Progenitor cell of endocrine pancreas (in vitro differentiated cells): Measurements from ENCODE around the gene DYRK4. TPM values are rescaled to one million over a fixed set of nuclear protein-coding genes. Genes with fewer than 3 reads are reported as not detected.

Source experiments
- DNase-seq: peaks from one replicate; pipeline ENCODE4 v3.0.0; 2021; ENCODE audit warnings: low spot score; ENCODE audit not compliant: unreplicated experiment
- H3K27ac Mint-ChIP-seq: 2 replicates; pipeline ENCODE4 v1.8.0; 2021; ENCODE audit warnings: mild to moderate bottlenecking, moderate library complexity, mixed read lengths
- H3K27me3 Mint-ChIP-seq: 2 replicates; pipeline ENCODE4 v1.8.0; 2021; ENCODE audit warnings: mixed read lengths
- H3K36me3 Mint-ChIP-seq: 2 replicates; pipeline ENCODE4 v1.8.0; 2022; ENCODE audit warnings: mixed read lengths; ENCODE audit not compliant: insufficient read depth
- H3K4me1 Mint-ChIP-seq: 2 replicates; pipeline ENCODE4 v1.8.0; 2021; ENCODE audit warnings: low read depth, mixed read lengths
- H3K4me3 Mint-ChIP-seq: 2 replicates; pipeline ENCODE4 v1.8.0; 2021; ENCODE audit warnings: low read depth, mild to moderate bottlenecking, moderate library complexity, mixed read lengths
- H3K9me3 Mint-ChIP-seq: 2 replicates; pipeline ENCODE4 v1.8.0; 2021; ENCODE audit warnings: low read depth, mixed read lengths
- total RNA-seq: library from RNA; stranded (reverse); gene quantifications from 2 replicates; pipeline ENCODE4 v1.2.1, GENCODE V29; 2021
- TF ChIP-seq, protein P1 (sequence below): fragments of 200-600 bp; sonication (generic); IDR thresholded peaks from one replicate; pipeline ENCODE4 v1.5.0; 2021; ENCODE audit warnings: antibody characterized with exemption, mild to moderate bottlenecking; ENCODE audit not compliant: unreplicated experiment

The DYRK4 gene
- total RNA-seq, 1 donor from 2014 or later, result 27.6 TPM

DNA sequence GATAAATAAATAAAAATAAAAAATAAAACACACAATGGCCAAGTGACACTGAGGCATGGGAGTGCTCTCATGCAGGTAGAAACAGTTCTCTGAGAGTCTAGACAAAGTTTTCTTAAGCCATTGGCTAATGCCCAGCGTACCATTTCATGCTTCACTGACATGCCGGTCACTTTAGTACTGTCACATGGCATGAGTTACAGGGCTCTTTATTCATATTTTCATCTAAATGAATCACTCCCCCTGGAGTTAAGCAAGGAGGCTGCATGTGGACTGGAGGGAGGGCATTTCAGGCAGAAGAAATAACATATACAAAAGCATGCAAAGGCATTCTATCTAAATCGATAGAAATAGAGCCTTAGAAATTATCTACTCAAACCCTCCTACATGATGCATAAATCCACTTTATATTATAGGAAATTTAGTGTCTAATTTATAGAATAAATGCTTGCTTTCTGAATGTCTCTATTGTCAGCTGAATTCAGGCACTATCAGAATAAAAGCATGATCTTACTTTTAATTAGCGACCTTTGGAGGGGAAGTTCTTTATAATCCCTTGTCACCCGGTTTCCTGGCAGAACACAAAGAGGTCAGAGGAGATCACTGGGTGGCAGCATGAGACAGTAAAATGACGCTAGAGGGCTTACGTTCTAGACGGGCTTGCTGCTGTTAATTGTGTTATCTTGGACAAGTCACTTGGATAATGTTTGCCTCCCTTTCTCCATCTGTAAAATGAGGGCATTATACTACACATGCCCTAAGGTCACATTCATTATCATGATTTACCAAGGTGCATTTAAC is 17.5 kb downstream of the DYRK4 start:
- TF ChIP-seq, protein P1, sequence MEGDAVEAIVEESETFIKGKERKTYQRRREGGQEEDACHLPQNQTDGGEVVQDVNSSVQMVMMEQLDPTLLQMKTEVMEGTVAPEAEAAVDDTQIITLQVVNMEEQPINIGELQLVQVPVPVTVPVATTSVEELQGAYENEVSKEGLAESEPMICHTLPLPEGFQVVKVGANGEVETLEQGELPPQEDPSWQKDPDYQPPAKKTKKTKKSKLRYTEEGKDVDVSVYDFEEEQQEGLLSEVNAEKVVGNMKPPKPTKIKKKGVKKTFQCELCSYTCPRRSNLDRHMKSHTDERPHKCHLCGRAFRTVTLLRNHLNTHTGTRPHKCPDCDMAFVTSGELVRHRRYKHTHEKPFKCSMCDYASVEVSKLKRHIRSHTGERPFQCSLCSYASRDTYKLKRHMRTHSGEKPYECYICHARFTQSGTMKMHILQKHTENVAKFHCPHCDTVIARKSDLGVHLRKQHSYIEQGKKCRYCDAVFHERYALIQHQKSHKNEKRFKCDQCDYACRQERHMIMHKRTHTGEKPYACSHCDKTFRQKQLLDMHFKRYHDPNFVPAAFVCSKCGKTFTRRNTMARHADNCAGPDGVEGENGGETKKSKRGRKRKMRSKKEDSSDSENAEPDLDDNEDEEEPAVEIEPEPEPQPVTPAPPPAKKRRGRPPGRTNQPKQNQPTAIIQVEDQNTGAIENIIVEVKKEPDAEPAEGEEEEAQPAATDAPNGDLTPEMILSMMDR, result no peak
- Mint-ChIP-seq H3K36me3 (no peaks in the 10 kb centered on the region), H3K9me3 (no peaks in the 10 kb centered on the region), H3K4me3 (no peak overlapping the region), H3K27ac (no peak overlapping the region), H3K4me1 (no peaks in the 10 kb centered on the region), H3K27me3 (peaks cover 26% of the 10 kb centered on the region)
- no peak for DNase-seq

DNA sequence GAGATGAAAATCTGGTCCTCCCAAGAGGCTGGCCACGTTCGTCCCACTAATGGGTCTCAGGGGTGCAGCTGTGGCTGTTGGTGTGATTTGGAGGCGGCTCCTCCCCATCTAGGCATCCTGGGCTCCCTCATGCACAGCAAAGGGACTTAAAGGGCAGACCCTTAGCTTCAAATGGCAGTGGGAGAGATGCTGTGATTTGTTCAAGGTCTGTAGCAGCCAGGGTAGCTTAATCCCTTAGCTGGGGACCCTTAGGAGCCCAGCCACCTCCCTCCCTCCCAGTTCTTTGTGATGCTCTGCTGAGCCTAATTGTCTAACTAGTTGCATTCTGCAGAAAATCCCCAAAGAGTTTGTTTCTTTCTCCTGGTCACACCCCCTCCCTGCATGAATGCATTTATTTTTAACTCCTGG is 18.3 kb downstream of the DYRK4 start:
- TF ChIP-seq, protein P1, result no peak
- Mint-ChIP-seq H3K9me3 (no peaks in the 10 kb centered on the region), H3K27ac (no peak overlapping the region), H3K4me1 (no peaks in the 10 kb centered on the region), H3K36me3 (no peaks in the 10 kb centered on the region), H3K4me3 (no peak overlapping the region), H3K27me3 (peaks cover 26% of the 10 kb centered on the region)
- no peak for DNase-seq

- Mint-ChIP-seq H3K9me3 (no peaks in the 10 kb centered on the region), H3K27ac (no peak overlapping the region), H3K27me3 (peaks cover 31% of the 10 kb centered on the region), H3K36me3 (no peaks in the 10 kb centered on the region), H3K4me3 (no peak overlapping the region), H3K4me1 (no peaks in the 10 kb centered on the region)
- DNase-seq, result no peak
- TF ChIP-seq, protein P1, result no peak
Observed at GRCh38 chr12:4584281-4584680, 22.3 kb downstream of the DYRK4 start.

DNA sequence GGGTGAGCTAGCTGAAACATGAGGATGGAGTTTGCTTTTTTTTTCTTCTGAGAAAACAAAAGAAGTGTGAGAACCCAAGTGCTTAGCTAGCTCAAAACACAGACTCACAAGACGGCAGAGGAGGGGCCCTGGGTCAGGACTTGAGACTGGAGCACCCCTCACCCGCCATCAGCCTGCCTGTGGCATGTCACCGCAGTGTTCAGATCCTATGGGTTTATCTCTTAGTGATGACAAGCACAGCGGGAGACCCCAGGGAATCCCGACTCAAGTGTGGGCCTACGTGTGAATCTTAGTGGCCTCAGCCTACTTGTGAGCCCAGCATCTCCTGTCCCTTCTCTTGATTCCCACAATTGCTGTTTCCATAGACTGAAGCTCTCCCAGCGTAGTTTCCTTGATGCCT is 22.9 kb downstream of the DYRK4 start:
- Mint-ChIP-seq H3K4me1 (no peaks in the 10 kb centered on the region), H3K27ac (no peak overlapping the region), H3K9me3 (peaks cover 3% of the 10 kb centered on the region), H3K27me3 (peaks cover 31% of the 10 kb centered on the region), H3K36me3 (no peaks in the 10 kb centered on the region), H3K4me3 (no peak overlapping the region)
- TF ChIP-seq, protein P1, result no peak
- no peak for DNase-seq

DNA sequence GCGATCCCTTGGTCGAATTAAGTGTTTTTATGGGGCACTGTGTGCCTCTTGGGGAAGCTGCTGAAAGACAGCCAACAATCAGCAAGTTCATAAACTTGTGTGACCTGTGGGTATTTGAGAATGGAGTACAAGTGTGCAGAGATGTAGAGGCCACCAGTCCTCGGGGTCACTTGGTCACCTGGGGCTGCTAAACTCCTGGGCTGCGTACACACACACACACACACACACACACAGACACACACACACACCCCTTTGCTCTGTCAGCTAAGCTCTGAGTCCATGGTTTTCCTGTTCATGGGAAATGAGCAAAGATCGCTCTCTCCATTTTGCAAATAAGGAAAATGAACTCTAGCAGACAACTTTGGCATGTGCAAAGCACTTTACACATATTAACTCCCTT is 24.5 kb downstream of the DYRK4 start:
- H3K36me3 Mint-ChIP-seq, result no peaks in the 10 kb centered on the region
- H3K27me3 Mint-ChIP-seq, result peaks cover 25% of the 10 kb centered on the region
- DNase-seq, result no peak
- no peak overlapping the region for H3K27ac Mint-ChIP-seq
- H3K4me3 Mint-ChIP-seq, result no peak overlapping the region
- H3K4me1 Mint-ChIP-seq, result no peaks in the 10 kb centered on the region
- TF ChIP-seq, protein P1, result no peak
- H3K9me3 Mint-ChIP-seq, result peaks cover 3% of the 10 kb centered on the region
